ENCODE data around the gene LRRC2.
"Not testable (repeated sequence)": the region's sequence is repeated elsewhere in the genome, so short reads cannot be mapped to it uniquely, and the experiment has no call there.

Gene LRRC2

GRCh38 chr3:46527239-46527638 is 38.9 kb downstream of the LRRC2 start:
- no peak for DNase-seq (ENCODE audit: low read depth)

- no peak for DNase-seq (ENCODE audit: low read depth)
Observed at GRCh38 chr3:46524832-46525231, 41.3 kb downstream of the LRRC2 start.

GRCh38 chr3:46524008-46524407 is 42.1 kb downstream of the LRRC2 start:
- DNase-seq (ENCODE audit: low read depth), result no peak

- DNase-seq (ENCODE audit: low read depth), result no peak
Observed at GRCh38 chr3:46523556-46523955, 42.5 kb downstream of the LRRC2 start.

- not testable (repeated sequence) for DNase-seq (ENCODE audit: low read depth)
Observed at GRCh38 chr3:46522201-46522600, 43.9 kb downstream of the LRRC2 start.

- DNase-seq (ENCODE audit: low read depth), result no peak
Observed at GRCh38 chr3:46521096-46521495, 45.0 kb downstream of the LRRC2 start.

- no peak for DNase-seq (ENCODE audit: low read depth)
Observed at GRCh38 chr3:46520531-46520930, 45.6 kb downstream of the LRRC2 start.

- DNase-seq (ENCODE audit: low read depth), result no peak
Observed at GRCh38 chr3:46519952-46520351, 46.1 kb downstream of the LRRC2 start.

GRCh38 chr3:46517784-46518181 is 48.3 kb downstream of the LRRC2 start:
- DNase-seq (ENCODE audit: low read depth), result no peak

GRCh38 chr3:46517016-46517783 is 48.9 kb downstream of the LRRC2 start:
- DNase-seq (ENCODE audit: low read depth), result no peak

GRCh38 chr3:46516521-46516920 is 49.6 kb downstream of the LRRC2 start:
- no peak for DNase-seq (ENCODE audit: low read depth)

GRCh38 chr3:46512191-46512749 is 53.8 kb downstream of the LRRC2 start:
- DNase-seq (ENCODE audit: low read depth), result no peak

- no peak for DNase-seq (ENCODE audit: low read depth)
Observed at GRCh38 chr3:46509661-46510187, 56.4 kb downstream of the LRRC2 start.

- no peak for DNase-seq (ENCODE audit: low read depth)
Observed at GRCh38 chr3:46508850-46509591, 57.1 kb downstream of the LRRC2 start.

- DNase-seq (ENCODE audit: low read depth), result no peak
Observed at GRCh38 chr3:46506526-46506925, 59.6 kb downstream of the LRRC2 start.

- no peak for DNase-seq (ENCODE audit: low read depth)
Observed at GRCh38 chr3:46505953-46506352, 60.1 kb downstream of the LRRC2 start.

- no peak for DNase-seq (ENCODE audit: low read depth)
Observed at GRCh38 chr3:46504789-46505188, 61.3 kb downstream of the LRRC2 start.

GRCh38 chr3:46503200-46503874 is 62.8 kb downstream of the LRRC2 start:
- no peak for DNase-seq (ENCODE audit: low read depth)

- DNase-seq (ENCODE audit: low read depth), result no peak
Observed at GRCh38 chr3:46501702-46502101, 64.4 kb downstream of the LRRC2 start.

- DNase-seq (ENCODE audit: low read depth), result no peak
Observed at GRCh38 chr3:46500656-46501635, 65.2 kb downstream of the LRRC2 start.

- DNase-seq (ENCODE audit: low read depth), result no peak
Observed at GRCh38 chr3:46498916-46499519, 67.1 kb downstream of the LRRC2 start.
